Measurements from ENCODE around the gene ZBED2. TPM values are rescaled to one million over a fixed set of nuclear protein-coding genes. Genes with fewer than 3 reads are reported as not detected.

Gene ZBED2
- total and polyA plus RNA-seq, 11 donors = 0.12 to 0.93 (median 0.56) TPM; not detected in 8

DNA sequence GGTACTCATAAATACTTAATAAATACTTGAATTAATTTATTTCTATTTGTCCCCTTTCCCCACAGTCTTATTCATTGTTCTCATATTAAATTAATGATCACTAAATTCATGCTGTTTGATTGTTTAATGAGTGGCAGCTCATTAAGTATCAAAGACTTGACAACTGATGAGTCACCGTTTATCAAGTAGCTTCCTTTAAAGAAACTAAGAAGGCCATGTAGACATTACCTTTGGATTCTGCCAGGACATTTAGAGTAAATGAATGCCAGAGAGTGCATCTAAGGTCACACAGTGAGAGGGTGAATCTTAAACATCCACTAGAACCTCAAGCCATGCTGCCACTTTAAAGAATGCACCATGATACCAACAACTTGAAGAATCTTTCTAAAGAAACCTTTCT lies 23.9 kb downstream of the ZBED2 start:
- intact Hi-C loops (cut with DNase I) = no loop called here
- 82 to 88% (median 87%) methylated on average over 1 of the region's 1 CpG for WGBS, 4 donors
- H3K27ac ChIP-seq = no peak overlapping the region
- no peaks in the 10 kb centered on the region for H3K4me1 ChIP-seq
- ATAC-seq (no peak), DNase-seq (no peak)
- H3K9me3 ChIP-seq = no peaks in the 10 kb centered on the region
- H3K27me3 ChIP-seq = no peaks in the 10 kb centered on the region
- H3K36me3 ChIP-seq = no peaks in the 10 kb centered on the region
- no peak overlapping the region for H3K4me3 ChIP-seq
- no peak for TF ChIP-seq POLR2A (IDR thresholded peaks at IDR 0.05)
- TF ChIP-seq, protein P1, sequence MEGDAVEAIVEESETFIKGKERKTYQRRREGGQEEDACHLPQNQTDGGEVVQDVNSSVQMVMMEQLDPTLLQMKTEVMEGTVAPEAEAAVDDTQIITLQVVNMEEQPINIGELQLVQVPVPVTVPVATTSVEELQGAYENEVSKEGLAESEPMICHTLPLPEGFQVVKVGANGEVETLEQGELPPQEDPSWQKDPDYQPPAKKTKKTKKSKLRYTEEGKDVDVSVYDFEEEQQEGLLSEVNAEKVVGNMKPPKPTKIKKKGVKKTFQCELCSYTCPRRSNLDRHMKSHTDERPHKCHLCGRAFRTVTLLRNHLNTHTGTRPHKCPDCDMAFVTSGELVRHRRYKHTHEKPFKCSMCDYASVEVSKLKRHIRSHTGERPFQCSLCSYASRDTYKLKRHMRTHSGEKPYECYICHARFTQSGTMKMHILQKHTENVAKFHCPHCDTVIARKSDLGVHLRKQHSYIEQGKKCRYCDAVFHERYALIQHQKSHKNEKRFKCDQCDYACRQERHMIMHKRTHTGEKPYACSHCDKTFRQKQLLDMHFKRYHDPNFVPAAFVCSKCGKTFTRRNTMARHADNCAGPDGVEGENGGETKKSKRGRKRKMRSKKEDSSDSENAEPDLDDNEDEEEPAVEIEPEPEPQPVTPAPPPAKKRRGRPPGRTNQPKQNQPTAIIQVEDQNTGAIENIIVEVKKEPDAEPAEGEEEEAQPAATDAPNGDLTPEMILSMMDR (IDR thresholded peaks at IDR 0.05) = no peak

DNA sequence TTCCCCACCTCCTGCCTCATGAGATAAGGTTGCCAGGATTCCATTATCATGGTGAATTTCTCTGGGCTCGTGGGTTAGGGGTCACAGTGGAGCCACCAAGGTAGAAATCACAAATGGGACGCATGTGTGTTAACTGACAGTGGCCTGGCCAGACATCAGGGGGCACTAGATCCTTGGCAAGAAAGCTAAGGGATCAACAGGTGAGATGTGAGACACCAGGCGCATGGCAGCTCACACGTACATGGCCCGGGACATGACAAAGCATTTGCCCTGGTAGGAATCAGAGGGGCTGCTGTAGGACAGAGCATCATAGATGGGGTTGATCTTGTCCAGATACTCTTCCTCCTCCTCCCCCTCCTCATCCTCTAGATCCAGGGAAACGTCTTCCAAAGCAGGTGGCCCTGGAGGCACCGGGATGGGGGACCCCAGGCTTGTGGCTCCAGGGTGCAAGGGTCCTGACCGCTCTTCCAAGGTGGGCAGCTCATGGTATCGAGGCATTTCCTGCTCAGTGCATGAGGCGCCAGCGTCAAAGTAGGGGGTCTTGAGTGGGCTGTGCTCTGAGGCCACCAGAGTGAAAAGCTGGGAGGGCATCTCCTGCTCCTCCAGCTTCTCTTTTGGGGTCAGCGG lies 24.6 kb downstream of the ZBED2 start:
- Histone ChIP-seq H3K9me3 (no peaks in the 10 kb centered on the region), H3K4me1 (no peaks in the 10 kb centered on the region), H3K36me3 (no peaks in the 10 kb centered on the region), H3K4me3 (no peak overlapping the region), H3K27ac (no peak overlapping the region), H3K27me3 (no peaks in the 10 kb centered on the region)
- DNase-seq (no peak), ATAC-seq (no peak)
- intact Hi-C loops (cut with DNase I) = no loop called here
- 86 to 89% (median 87%) methylated on average over 9 to 12 of the region's 12 CpGs for WGBS, 4 donors
- no peak for TF ChIP-seq POLR2A (IDR thresholded peaks at IDR 0.05)
- TF ChIP-seq, protein P1 (IDR thresholded peaks at IDR 0.05) = no peak

DNA sequence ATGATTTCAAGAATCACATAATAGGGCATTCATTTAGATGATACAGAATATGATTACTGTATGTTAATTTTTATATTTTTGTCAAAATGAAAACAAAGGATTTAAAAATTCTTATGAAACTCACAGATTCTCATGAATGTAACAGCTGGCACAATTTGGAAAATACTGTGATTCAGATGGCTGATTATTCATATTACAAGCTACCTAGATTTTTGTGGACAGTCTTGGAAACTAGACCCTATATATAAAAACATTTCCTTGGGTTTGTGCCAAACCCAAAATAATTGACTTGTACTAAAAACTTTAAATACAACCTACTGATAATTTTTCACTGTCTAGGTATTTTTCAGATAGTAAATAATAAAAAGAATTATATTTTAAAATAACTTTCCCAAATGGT lies 26.2 kb downstream of the ZBED2 start:
- DNase-seq (no peak), ATAC-seq (no peak)
- Histone ChIP-seq H3K27ac (no peak overlapping the region), H3K4me1 (no peaks in the 10 kb centered on the region), H3K36me3 (no peaks in the 10 kb centered on the region), H3K4me3 (no peak overlapping the region), H3K27me3 (peaks cover 0 to 7% (median 0%) of the 10 kb centered on the region in 9 donors), H3K9me3 (no peaks in the 10 kb centered on the region)
- intact Hi-C loops (cut with DNase I) = no loop called here
- TF ChIP-seq, protein P1 (IDR thresholded peaks at IDR 0.05) = no peak
- no peak for TF ChIP-seq POLR2A (IDR thresholded peaks at IDR 0.05)

DNA sequence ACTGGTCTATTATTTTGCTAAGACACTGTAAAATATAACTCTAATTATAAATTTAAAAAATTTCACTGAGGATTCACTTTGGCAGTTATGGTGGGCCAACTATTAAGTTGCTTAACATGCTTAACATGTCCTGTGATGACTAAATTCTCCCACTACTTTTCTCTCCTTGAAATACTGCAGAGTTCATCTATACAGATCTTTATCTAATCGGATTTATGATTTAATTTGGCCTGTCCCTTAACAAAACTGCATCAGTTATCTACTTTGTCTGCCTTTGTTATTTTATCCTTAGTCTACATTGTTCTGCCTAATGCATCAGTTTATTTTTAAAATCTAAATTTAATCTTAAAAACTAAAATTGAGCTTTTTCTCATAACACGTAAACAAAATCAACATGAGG lies 26.8 kb downstream of the ZBED2 start:
- Histone ChIP-seq H3K9me3 (no peaks in the 10 kb centered on the region), H3K36me3 (no peaks in the 10 kb centered on the region), H3K4me1 (no peaks in the 10 kb centered on the region), H3K27me3 (peaks cover 0 to 7% (median 0%) of the 10 kb centered on the region in 9 donors), H3K27ac (no peak overlapping the region), H3K4me3 (no peak overlapping the region)
- ATAC-seq (no peak), DNase-seq (no peak)
- intact Hi-C loops (cut with DNase I) = no loop called here
- TF ChIP-seq, protein P1 (IDR thresholded peaks at IDR 0.05) = no peak
- TF ChIP-seq POLR2A (IDR thresholded peaks at IDR 0.05) = no peak
- WGBS, 4 donors = 83 to 88% (median 87%) methylated on average over 2 of the region's 2 CpGs

All from heart left ventricle (tissue), 16 donors.